Measurements from ENCODE around the gene MSX1.

Gene MSX1

GRCh38 chr4:4847011-4847410 lies 12.5 kb upstream of the MSX1 start:
- TF ChIP-seq CTCF (IDR thresholded peaks at IDR 0.05; ENCODE audit: low read depth, low read length, missing control alignments): no peak
- H3K4me3 ChIP-seq (replicated peaks; ENCODE audit: low read depth, low read length): no peak overlapping the region
- no peak for DNase-seq (ENCODE audit: extremely low read depth, low read depth)

- H3K4me3 ChIP-seq (replicated peaks; ENCODE audit: low read depth, low read length): no peak overlapping the region
- no peak for TF ChIP-seq CTCF (IDR thresholded peaks at IDR 0.05; ENCODE audit: low read depth, low read length, missing control alignments)
- DNase-seq (ENCODE audit: extremely low read depth, low read depth): no peak
Measured at GRCh38 chr4:4848540-4848939, 10.9 kb upstream of the MSX1 start.

- no peak for TF ChIP-seq CTCF (IDR thresholded peaks at IDR 0.05; ENCODE audit: low read depth, low read length, missing control alignments)
- no peak for DNase-seq (ENCODE audit: extremely low read depth, low read depth)
- no peak overlapping the region for H3K4me3 ChIP-seq (replicated peaks; ENCODE audit: low read depth, low read length)
Measured at GRCh38 chr4:4849106-4849505, 10.4 kb upstream of the MSX1 start.

- no peak for TF ChIP-seq CTCF (IDR thresholded peaks at IDR 0.05; ENCODE audit: low read depth, low read length, missing control alignments)
- H3K4me3 ChIP-seq (replicated peaks; ENCODE audit: low read depth, low read length): no peak overlapping the region
- DNase-seq (ENCODE audit: extremely low read depth, low read depth): no peak
Measured at GRCh38 chr4:4849524-4850193, 9.8 kb upstream of the MSX1 start.

GRCh38 chr4:4851081-4851480 lies 8.4 kb upstream of the MSX1 start:
- no peak for DNase-seq (ENCODE audit: extremely low read depth, low read depth)
- no peak for TF ChIP-seq CTCF (IDR thresholded peaks at IDR 0.05; ENCODE audit: low read depth, low read length, missing control alignments)
- no peak overlapping the region for H3K4me3 ChIP-seq (replicated peaks; ENCODE audit: low read depth, low read length)

GRCh38 chr4:4851906-4852305 lies 7.6 kb upstream of the MSX1 start:
- no peak overlapping the region for H3K4me3 ChIP-seq (replicated peaks; ENCODE audit: low read depth, low read length)
- DNase-seq (ENCODE audit: extremely low read depth, low read depth): no peak
- no peak for TF ChIP-seq CTCF (IDR thresholded peaks at IDR 0.05; ENCODE audit: low read depth, low read length, missing control alignments)
